ENCODE measurements around the gene CCDC178.
"Not testable (repeated sequence)": the region's sequence is repeated elsewhere in the genome, so short reads cannot be mapped to it uniquely, and the experiment has no call there.

CCDC178 gene

DNA sequence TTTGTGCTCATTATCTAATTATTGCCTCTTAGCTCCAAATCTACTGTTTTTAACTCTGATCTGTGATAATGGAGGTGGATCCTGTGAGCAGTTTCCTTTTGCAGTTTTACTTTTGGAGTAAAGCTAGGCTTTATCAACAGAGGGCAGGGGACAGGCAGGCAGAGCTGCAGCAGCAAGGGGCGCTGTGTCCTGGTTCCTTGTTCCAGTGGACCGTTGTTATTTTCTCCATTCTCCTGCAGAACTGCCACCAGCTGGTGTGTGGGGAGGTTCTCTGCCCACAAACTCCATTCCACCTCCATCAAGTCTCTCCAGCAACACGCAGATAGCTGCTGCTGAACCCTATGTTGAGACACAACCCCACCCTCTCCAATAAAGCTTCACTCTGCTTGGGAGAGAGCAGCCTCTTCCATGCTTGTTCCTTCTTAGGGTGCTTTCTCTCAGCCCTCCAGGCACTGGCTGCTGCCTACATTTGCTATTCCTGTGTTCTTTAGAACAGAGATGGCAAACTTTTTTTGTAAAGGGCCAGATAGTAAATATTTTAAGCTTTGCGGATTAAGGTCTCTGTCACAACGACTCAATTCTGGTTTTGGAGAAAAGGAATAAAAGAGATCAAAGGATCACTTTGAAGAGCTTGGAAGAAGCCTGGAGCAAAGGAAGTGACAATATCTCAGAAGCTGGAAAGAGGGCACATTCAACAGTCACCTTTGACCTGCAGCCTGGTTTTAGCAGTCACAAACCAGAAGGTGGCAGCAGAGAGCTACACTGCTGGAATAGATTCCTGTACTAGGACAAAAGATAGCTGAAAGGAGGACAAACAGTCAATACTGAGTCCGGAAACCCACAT lies 208.8 kb downstream of the CCDC178 start:
- DNase-seq (ENCODE audit: low read depth in 2 of 3, low spot score in 1 of 3), result peak; percentile 9 to 50 (median 45)

DNA sequence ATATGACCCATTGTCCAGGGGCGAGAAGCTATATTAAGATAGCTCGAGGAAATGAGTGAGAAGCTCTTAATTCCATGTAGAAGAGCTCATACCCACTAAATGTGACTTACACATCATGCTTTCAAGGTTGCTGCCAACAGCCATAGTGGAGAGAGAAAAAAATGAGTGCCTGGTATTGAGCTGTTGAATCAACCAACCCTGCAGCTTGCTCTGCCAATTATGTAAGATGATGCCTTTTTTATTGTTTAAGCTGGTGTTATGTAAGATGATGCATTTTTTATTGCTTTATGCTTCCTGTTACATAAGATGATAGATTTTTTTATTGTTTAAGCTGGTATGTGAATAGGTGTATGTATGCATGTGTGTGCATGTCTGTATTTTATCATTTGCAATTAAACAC lies 228.2 kb downstream of the CCDC178 start:
- DNase-seq (ENCODE audit: low read depth in 2 of 3, low spot score in 1 of 3), result no peak

DNA sequence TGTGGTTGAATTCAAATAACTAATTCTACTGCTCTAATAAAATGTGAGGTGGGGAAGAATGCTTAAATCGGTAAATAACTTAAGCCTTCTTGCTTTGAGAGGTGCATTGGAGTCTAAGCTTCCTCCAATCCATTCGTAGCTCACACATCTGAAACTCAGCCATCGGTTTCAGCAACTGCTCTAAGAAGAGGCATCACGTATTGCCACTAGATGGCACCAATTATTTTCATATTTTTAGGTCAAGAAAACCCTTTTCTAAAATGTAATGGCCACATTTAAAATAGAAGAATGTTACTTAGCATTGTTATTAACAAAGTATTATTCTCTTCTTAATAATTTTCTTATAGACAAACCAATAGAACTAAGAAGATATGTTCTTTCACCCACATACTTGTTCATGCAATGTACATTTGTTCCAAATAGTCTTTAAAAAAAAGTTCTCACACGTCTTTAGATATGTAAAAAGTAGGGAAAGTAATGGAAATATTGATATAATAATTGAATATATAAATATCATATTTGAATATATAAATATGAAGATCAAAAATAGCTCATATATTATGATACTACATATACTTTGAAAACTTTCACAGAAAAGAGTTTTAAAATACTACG lies 229.8 kb downstream of the CCDC178 start:
- DNase-seq (ENCODE audit: low read depth in 2 of 3, low spot score in 1 of 3), result no peak

DNA sequence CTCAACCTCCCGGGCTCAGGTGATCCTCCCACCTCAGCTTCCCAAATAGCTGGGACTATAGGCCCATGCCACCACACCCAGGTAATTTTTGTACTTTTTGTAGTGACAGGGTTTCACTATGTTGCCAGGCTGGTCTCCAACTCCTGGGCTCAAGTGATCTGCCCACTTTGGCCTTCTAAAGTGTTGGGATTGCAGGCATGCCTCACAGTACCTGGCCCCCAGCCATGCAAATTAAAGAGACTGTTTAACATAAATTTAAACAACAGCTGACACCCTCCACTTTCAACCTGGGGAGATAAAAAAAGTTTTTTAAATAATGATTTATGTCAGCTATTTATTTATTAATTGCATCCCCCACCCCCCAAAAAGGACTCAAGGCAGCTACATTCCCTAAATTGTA lies 234.7 kb downstream of the CCDC178 start:
- DNase-seq (ENCODE audit: low read depth in 2 of 3, low spot score in 1 of 3), result no peak

DNA sequence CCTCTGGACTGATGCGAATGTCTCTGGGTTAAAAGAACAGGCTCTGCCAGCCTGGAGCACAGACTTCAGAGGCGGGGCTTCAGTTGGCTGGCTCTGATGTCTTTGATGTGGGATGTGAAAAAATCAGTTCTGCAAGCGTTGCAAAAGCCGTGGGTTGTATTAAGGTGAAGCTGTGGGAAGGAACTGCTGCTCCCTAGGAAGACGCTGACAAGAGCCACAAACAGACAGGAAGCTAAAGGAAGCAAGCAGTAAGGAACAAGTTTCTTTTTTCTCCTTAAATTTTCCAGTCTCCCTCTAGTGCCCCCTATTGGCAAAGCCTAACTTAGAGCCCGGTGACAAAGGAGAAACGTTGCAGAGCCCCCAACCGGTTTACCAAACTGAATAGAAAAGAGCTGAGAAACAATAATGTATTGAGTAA lies 239.0 kb downstream of the CCDC178 start:
- DNase-seq (ENCODE audit: low read depth in 2 of 3, low spot score in 1 of 3), result no peak

DNA sequence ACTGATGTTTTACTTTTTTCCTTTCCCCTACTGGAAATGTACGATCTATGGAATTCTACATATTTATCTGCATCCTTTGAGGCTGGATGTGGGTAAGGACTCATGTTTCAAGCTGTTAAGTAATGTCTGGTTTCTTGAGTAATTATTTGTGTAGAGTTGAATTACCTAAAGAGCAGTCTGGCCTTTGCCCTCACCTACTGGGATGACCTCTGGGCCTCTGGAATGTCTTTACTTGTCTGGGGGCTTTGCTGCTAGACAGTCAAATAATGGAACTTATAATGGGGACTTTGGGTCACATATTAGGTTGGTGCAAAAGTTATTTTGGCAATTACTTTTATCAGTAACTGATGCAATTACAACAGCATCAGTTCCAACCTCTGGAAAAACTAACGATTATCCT lies 244.7 kb downstream of the CCDC178 start:
- DNase-seq (ENCODE audit: low read depth in 2 of 3, low spot score in 1 of 3), result no peak

DNA sequence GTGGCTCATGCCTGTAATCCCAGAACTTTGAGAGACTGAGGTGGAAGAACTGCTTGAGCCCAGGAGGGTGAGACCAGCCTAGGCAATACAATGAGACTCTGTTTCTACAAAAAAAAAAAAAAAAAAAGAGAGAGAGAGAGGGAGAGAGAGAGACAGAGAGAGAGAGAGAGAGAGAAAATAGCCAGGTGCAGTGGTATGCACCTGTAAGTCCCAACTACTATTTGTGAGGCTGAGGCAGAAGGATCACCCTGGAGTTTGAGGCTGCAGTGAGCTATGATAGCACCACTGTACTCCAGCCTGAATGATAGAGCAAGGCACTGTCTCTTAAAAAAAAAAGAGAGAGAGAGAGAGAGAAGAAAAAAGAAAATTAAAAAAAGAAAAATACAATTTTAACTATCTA lies 245.7 kb downstream of the CCDC178 start:
- no peak for DNase-seq (ENCODE audit: low read depth in 2 of 3, low spot score in 1 of 3)

DNA sequence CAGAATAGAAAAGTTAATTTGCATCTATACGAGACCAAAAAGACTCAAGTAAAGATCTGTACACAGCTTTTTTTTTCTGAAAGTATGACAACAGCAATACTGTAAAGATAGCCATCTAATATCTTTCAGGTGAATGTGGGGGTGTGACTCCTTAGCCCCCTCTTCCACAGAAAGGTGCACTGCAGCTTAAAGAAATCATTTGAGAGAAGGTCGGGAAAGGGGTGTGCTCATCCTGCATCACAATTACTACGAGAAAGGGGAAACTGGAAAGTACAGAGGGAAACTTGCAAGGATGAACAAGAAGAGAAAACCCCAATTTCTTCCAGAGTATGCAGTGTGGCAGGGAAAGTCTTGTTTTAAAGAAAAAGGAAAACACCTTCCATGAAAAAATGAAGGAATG lies 255.6 kb downstream of the CCDC178 start:
- DNase-seq (ENCODE audit: low read depth in 2 of 3, low spot score in 1 of 3), result no peak

DNA sequence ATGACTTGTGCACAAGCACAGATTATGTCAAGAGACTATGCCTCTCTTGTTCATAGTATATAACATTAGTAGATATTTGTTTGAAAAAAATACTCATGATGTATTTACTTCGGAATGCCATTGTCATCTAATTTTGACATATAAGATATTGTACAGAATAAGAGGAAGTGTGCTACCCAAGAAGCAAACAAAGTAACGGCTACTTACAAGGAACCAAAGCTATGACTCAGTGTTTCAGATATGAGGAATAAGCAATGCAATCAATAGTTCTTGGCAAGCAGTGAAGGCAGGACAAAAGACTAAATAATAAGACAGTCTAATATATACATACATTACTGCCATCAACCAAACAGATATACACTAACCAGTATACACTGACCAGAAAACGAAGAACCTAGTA lies 256.3 kb downstream of the CCDC178 start:
- DNase-seq (ENCODE audit: low read depth in 2 of 3, low spot score in 1 of 3), result no peak

DNA sequence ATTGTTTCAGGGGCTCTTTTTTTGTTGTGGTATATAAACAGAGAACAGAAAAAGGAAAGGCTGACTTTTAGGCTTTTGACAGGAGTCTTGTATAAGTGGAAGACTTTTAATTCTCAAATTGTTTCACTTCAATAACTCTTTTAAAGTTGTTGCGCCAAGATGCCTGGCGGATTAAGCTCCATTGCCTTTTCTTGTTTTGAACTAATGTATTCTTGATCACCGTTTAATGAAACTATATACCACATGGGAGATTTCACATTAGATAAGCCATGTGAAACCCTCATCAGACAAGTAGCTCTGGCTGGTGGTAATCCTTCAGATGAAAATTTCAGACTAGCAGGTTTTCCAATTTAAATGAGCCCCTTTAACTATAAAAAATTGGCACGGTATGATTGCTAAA lies 257.4 kb downstream of the CCDC178 start:
- DNase-seq (ENCODE audit: low read depth in 2 of 3, low spot score in 1 of 3), result no peak

DNA sequence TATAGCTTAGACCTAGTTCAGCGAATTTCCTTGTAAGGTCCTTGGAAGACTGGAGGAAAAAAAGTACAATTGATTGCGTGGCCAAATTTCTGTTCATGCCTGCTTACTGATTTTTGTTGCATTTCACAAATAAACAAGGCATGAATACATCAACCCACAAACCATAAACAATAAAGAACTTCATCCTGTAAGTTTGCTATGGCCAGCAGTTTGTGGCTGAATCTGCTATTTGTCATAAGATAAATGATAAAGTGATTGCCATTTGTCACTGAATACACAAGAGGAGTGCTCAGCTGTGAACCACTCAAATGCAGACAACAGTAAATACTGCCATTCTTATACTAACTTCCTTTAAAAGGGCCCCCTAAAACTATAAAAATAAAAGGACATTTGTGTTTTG lies 259.5 kb downstream of the CCDC178 start:
- no peak for DNase-seq (ENCODE audit: low read depth in 2 of 3, low spot score in 1 of 3)

DNA sequence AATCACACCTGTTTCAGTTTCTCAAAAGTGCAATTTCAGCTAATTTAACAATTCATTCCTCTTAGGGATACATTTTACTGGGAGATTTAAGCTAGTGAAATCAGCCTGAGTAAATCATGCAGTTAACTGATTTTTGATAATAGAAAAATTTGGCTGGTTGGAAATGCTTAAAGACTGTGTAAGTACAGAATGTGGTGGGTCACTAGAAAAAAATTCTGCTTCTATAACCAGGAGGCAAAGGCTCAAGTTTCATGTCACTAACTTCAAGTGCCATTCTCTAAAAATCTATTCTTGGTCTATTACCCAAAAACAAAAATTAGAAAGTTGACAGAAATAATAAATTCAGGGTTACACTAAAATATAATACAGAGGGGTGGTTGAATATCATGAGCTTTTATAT lies 271.3 kb downstream of the CCDC178 start:
- DNase-seq (ENCODE audit: low read depth in 2 of 3, low spot score in 1 of 3), result no peak

DNA sequence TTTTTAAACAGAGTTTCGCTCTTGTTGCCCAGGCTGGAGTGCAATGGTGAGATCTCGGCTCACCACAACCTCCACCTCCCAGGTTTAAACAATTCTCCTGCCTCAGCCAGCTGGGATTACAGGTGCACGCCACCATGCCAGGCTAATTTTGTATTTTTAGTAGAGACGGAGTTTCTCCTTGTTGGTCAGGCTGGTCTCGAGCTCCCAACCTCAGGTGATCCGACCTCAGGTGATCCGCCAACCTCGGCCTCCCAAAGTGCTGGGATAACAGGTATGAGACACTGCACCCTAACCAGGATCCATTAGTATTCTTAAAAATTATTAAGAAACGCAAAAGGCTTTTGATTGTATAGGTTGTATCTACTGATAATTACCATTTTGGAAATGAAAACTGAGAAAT lies 276.4 kb downstream of the CCDC178 start:
- DNase-seq (ENCODE audit: low read depth in 2 of 3, low spot score in 1 of 3), result not testable (repeated sequence)

DNA sequence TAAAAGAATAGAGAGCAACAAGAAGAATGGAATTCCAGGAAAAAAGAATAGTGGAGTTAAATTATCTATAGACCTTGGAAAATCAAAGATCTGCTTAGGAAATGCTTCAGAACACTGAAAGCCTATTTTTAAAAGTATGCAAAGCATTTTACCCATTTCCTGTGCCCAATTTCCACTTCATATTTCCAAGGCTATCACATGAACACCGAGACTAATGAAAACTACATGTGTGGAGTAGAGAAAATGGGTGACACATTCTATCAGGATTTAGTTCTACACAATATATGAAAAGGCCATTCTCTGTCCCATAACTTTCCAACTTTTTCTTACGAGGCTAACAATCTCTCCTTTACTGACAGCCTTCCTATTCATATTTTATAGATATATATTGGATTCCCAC lies 279.4 kb downstream of the CCDC178 start:
- DNase-seq (ENCODE audit: low read depth in 2 of 3, low spot score in 1 of 3), result no peak

DNA sequence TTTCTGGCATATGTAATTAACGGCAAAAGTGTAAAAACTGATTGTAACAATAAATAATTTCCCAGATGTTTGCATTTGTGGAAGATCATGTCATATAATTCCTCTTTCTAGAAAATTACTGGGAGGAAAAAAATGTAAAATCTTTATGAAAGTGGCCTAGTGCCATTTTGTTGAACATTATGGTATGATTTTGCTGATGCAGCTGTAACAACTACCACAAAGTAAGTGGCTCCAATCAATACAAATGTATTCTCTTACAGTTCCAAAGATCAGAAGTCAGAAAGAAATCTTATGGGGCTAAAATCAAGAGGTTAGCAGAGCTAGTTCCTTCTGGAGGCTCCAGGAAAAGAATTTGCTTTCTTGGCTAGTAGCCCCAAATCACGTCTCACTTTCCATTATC lies 281.4 kb downstream of the CCDC178 start:
- no peak for DNase-seq (ENCODE audit: low read depth in 2 of 3, low spot score in 1 of 3)

DNA sequence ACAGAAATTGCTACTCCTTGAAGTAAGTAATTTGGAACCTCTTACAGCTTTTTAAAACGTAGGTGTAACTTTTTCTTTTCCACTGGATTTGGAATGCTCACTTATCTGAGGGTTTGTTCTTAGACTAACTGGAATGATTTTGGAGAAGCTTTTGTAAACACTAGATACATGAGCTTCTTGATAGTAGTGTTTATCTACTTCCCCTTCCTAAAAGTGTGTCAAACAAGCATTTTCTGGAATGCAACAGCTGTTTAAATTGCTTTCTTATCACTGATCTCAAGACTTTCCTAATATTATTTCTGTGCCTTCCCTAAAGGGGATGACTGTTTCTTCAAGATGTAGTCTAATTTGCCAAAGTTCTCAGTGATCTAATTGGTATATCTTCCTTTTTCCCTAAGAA lies 282.6 kb downstream of the CCDC178 start:
- DNase-seq (ENCODE audit: low read depth in 2 of 3, low spot score in 1 of 3), result no peak

DNA sequence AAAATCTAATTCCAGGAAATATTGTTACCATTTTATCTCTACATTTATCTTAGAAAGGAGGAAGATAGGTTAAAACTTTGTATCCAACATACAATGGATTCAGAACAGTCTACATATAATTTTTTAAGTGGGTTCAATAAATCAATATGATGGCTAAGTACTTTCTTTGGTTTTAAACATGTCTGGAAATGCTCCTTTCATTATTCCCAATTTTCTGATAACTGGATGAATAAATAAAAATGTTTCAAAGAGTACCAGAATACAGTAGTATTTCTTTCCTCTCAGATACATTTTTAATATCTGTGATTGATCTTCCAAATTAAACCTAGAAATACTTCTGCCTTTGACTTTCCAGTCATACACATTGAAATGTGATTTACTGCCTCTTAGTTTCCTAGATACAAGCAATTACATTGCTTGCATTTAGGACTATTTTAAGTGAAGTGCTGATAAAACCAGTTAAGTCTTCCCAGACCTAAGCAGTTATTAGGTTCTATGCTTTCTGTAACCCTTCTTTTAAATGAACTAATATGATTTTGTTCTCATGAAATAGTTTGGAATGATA lies 283.5 kb downstream of the CCDC178 start:
- no peak for DNase-seq (ENCODE audit: low read depth in 2 of 3, low spot score in 1 of 3)

DNA sequence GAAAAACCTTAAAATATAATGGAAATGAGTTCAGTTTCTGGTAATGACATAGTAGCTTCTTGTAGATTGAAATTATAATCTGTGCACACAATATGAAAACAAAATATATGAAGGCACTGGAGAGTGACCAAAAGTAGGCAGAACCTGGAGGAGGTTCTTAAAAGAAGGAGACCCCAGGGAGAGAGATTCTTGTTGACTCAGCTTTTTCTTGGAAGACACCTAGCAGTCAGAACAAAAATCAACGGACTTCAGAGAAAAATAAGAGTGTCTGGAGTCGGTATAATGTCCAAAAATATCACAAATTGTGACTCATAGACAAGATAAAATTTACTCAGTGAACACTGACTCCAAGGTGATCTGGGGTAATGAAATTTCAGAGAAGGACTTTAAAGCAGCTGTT lies 286.5 kb downstream of the CCDC178 start:
- DNase-seq (ENCODE audit: low read depth in 2 of 3, low spot score in 1 of 3), result no peak

DNA sequence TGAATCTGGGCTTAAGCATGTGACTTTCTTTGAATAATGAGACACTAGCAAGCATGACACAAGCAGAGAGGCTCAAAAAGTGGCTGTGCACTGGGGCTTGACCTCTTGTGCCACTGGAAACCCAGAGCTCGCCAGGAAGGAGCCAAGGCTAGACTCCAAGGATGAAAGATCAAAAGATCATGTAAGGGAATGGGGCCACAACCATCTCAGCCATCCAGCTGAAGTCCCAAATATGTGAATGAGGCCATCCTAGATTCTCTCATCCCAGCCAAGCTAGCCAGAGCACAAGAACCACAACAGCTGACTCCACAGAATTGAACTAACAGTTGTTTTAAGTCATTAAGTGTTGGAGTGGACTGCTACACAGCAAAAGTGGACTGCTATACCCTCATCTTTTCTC lies 288.1 kb downstream of the CCDC178 start:
- no peak for DNase-seq (ENCODE audit: low read depth in 2 of 3, low spot score in 1 of 3)

DNA sequence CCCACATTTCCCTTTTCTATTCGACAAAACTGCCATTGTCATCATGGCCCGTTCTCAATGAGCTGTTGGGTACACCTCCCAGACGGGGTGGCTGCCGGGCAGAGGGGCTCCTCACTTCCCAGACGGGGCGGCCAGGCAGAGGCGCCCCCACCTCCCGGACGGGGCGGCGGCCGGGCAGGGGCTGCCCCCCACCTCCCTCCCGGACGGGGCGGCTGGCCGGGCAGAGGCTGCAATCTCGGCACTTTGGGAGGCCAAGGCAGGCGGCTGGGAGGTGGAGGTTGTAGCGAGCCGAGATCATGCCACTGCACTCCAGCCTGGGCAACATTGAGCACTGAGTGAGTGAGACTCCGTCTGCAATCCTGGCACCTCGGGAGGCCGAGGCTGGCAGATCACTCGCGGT lies 292.7 kb downstream of the CCDC178 start:
- not testable (repeated sequence) for DNase-seq (ENCODE audit: low read depth in 2 of 3, low spot score in 1 of 3)

DNA sequence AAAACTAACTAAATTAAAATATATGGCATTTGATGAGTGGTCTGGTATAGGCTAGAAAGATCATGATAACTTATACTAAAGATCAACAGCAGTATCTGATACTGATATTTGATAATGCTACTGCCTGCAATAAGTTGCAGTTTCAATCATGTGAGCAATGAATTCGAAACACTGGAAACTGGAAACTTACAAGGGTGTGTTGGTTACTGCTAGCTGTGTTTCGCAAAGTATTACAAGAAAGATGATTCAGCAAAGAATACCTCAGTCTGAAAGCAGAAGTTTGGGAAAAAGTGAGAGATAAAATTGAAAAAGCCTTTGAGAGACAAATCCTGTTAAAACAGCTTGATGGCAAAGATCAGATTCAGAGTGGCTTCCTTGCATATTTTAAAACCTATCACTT lies 294.5 kb downstream of the CCDC178 start:
- no peak for DNase-seq (ENCODE audit: low read depth in 2 of 3, low spot score in 1 of 3)

DNA sequence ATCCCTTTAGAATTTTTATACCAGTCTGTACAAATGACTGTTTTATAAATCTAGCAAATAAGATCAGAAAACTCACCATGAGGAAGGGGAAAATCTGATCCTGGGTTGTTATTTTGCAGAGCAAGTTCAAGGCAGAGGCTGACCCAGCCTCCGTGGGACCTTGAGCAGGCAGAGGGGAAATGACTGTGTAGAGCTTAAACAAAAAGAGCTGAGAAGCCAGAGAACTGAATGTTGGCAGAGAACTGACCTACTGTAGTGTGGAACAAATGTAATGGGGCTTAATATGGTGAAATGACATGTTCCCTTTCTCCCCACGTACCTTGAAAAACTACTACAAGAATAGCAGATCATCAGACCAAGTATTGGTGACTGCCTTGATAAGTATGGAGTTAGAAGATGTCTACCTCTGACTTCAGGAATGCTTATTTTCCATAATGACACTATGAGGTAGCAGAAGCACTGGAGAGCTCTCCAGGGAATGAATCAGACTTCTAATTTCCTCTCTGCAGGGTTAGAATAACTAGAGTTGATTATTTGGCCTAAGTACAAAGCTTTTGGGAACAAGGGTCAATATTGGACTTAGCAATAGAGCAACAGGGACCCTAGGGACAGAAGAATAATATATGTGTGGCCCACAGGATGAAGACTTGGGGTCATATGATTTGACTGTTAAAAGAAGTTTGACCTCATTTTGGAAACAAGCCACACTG lies 304.4 kb downstream of the CCDC178 start:
- no peak for DNase-seq (ENCODE audit: low read depth in 2 of 3, low spot score in 1 of 3)

Measured in stimulated activated CD4-positive, alpha-beta T cell treated with anti-CD3 and anti-CD28 coated beads, Interleukin-12 subunit alpha, Interleukin-12 subunit beta, amount 100 ng/mL, for 48 hours (primary cell).